Body of pancreas (tissue), 4 donors: ENCODE results near the gene ASPDH. TPM values are rescaled to one million over a fixed set of nuclear protein-coding genes. Genes with fewer than 3 reads are reported as not detected.
"Not testable (repeated sequence)": the region's sequence is repeated elsewhere in the genome, so short reads cannot be mapped to it uniquely, and the experiment has no call there.

Experiments used
- ATAC-seq: fragments of 150-250 bp; one replicate; pipeline ENCODE4 v1.9.1; 2016
- DNase-seq, 4 donors: peaks; one replicate each; pipeline ENCODE4 v3.0.0-alpha.2; 2019
- H3K27ac ChIP-seq, 4 donors: fragments of 200-600 bp; sonication (generic); 1 replicate in 3 of 4; 2 replicates in 1 of 4; pipeline versions ENCODE4 v1.5.1 to v1.6.1; 2016 to 2019; ENCODE audit warnings: mild to moderate bottlenecking in 1 of 4, mixed read lengths in 1 of 4, moderate library complexity in 1 of 4
- H3K27me3 ChIP-seq, 2 donors: fragments of 200-600 bp; sonication (generic); one replicate each; pipeline ENCODE4 v1.6.0; 2016; ENCODE audit warnings: mild to moderate bottlenecking in 1 of 2
- H3K36me3 ChIP-seq, 2 donors: fragments of 200-600 bp; sonication (generic); replicated peaks in 1 of 2; 2 replicates each; pipeline ENCODE4 v1.5.1; 2016; ENCODE audit warnings: low read depth in 2 of 2; ENCODE audit not compliant: insufficient read depth in 1 of 2
- H3K4me1 ChIP-seq: fragments of 200-600 bp; sonication (generic); one replicate; pipeline ENCODE4 v1.6.0; 2016
- H3K4me3 ChIP-seq, 2 donors: fragments of 200-600 bp; sonication (generic); 1 replicate in 1 of 2; 2 replicates in 1 of 2; pipeline ENCODE4 v1.5.1; 2016 to 2019
- H3K9me3 ChIP-seq, 3 donors: fragments of 200-600 bp; sonication (generic); 1 replicate in 2 of 3; 2 replicates in 1 of 3; pipeline ENCODE4 v1.5.1; 2016
- POLR2A ChIP-seq, 3 donors: fragments of 450-650 bp; IDR thresholded peaks; one replicate each; pipeline ENCODE4 v1.6.1; 2016; ENCODE audit warnings: antibody characterized with exemption in 3 of 3, mild to moderate bottlenecking in 2 of 3
- WGBS, 2 donors: methylation state at CpG; one replicate each; pipeline ENCODE4 v1.1.5; 2017; 5-methylcytosine and 5-hydroxymethylcytosine counted together
- intact Hi-C: fragments of 100-400 bp; cut with DNase I; formaldehyde crosslinking; loops from one replicate; pipeline ENCODE4 v1.15.1; 2023
- total RNA-seq, 2 donors: library from RNA; depleted of rRNA; stranded (reverse); fragments of >200 nt; gene quantifications; one replicate each; pipeline ENCODE4 v1.1.0, GENCODE V29; 2016
- TF ChIP-seq, protein P1 (sequence below), 7 experiments: fragments of 450-650 bp in 4 of 7; fragments of 200-600 bp in 3 of 7; sonication (generic) in 3 of 7; IDR thresholded peaks; one replicate each; pipeline ENCODE4 v1.5.1; 2016 to 2019; ENCODE audit warnings: antibody characterized with exemption in 7 of 7

The ASPDH gene
- total RNA-seq, 2 donors from 2014 or later = not detected

DNA sequence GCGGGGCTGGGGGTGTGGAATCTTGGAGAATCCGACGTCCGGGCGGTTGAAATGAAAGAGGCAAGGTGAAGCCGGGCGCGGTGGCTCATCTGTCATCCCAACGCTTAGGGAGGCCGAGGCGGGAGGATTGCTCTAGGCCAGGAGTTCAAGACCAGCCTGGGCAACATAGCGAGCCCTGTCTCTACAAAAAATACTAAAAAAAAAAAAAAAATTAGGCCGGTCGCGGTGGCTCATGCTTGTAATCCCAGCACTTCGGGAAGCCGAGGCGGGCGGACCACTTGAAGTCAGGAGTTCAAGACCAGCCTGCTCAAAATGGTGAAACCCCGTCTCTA, 36.8 kb downstream of the ASPDH start:
- H3K4me3 ChIP-seq = peak overlapping the region; percentile 79 to 92
- ATAC-seq (no peak), DNase-seq (no peak)
- H3K27me3 ChIP-seq = no peaks in the 10 kb centered on the region
- H3K4me1 ChIP-seq = peaks cover 21% of the 10 kb centered on the region
- WGBS, 2 donors = 9 to 29% methylated on average over 9 to 20 of the region's 20 CpGs
- intact Hi-C loops = no loop called here
- H3K9me3 ChIP-seq = no peaks in the 10 kb centered on the region
- no peak for TF ChIP-seq POLR2A (IDR thresholded peaks at IDR 0.05)
- TF ChIP-seq, protein P1, sequence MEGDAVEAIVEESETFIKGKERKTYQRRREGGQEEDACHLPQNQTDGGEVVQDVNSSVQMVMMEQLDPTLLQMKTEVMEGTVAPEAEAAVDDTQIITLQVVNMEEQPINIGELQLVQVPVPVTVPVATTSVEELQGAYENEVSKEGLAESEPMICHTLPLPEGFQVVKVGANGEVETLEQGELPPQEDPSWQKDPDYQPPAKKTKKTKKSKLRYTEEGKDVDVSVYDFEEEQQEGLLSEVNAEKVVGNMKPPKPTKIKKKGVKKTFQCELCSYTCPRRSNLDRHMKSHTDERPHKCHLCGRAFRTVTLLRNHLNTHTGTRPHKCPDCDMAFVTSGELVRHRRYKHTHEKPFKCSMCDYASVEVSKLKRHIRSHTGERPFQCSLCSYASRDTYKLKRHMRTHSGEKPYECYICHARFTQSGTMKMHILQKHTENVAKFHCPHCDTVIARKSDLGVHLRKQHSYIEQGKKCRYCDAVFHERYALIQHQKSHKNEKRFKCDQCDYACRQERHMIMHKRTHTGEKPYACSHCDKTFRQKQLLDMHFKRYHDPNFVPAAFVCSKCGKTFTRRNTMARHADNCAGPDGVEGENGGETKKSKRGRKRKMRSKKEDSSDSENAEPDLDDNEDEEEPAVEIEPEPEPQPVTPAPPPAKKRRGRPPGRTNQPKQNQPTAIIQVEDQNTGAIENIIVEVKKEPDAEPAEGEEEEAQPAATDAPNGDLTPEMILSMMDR (IDR thresholded peaks at IDR 0.05) = no peak
- H3K36me3 ChIP-seq = peaks cover 10 to 20% of the 10 kb centered on the region in 2 donors
- peak overlapping the region; percentile 67 to 90 (median 78) for H3K27ac ChIP-seq

DNA sequence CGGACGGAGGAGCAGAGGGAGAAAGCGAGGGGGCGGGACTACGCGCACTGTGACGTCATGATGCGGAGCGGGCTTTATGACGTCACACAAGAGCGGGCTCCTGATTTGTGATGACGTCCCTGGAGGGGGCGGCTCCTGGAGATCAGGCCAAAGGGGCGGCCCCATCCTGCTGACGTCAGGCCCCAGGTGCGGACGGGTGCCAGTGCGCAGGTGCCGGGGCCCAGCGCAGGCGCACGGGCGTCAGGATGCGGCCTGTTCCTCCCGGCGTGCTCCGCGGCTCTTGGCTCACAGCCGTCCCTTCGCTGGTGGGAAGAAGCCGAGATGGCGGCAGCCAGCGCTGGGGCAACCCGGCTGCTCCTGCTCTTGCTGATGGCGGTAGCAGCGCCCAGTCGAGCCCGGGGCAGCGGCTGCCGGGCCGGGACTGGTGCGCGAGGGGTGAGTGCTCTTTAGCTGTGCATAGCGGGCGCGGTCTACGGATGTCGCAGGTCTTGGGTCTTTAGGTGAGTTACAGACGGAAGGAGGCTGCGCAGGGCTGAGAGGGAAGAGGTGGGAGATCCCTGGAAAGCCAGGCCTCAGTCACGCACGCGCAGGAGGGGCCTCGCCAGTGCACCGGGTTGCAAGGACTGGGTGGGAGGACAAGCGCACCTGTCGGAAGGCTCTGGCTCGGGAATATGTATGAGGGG, 37.3 kb downstream of the ASPDH start, which contains the start of the genes EMC10 and GARIN5A:
EMC10 (plus strand) TSS at position 284 of the 683 bp plus-strand sequence; CDS start at position 322, 38 bp downstream.
GARIN5A (minus strand) TSS at position 625 of the 683 bp plus-strand sequence; CDS start at position 165, 460 bp downstream.
- ATAC-seq (peak; percentile 96), DNase-seq (peak; percentile 94 to 97 (median 95))
- Histone ChIP-seq H3K36me3 (peaks cover 10 to 20% of the 10 kb centered on the region in 2 donors), H3K4me3 (peak within 1 kb of the TSS; percentile 79 to 92), H3K4me1 (peaks cover 21% of the 10 kb centered on the region), H3K27me3 (no peaks in the 10 kb centered on the region), H3K9me3 (no peaks in the 10 kb centered on the region), H3K27ac (peak within 1 kb of the TSS; percentile 67 to 90 (median 78))
- intact Hi-C loops = no loop called here
- peak; percentile 56 to 89 (median 87) for TF ChIP-seq POLR2A (IDR thresholded peaks at IDR 0.05)
- TF ChIP-seq, protein P1 (IDR thresholded peaks at IDR 0.05) = peak in 4 of 7 experiments; percentile 36 to 39 (median 37)
- 1 to 2% methylated on average over 22 to 43 of the region's 58 CpGs for WGBS, 2 donors

DNA sequence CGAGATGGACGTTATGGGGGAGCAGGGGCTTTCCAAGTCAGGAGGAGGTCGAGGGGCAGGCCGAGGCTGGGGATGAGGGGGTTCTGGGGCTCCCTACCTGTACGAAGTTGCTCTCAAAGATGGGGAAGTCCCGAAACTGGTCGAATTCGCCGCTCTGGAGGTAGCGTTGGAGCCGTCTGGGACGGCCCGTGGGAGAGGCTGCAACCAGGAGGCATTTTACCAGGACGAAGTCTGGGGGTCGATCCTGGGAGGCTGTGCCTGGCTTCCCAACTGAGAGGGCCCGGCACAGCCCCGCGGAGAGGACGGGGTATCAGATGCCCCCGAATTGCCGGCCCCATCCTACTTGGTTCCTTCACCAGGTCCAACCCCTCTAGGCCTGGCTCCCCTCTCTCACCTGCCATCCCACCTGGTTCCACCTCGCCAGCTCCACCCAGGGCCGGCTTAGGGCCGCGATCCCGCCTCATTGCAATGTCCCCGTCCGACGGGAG, 37.9 kb downstream of the ASPDH start:
- Histone ChIP-seq H3K36me3 (peaks cover 7 to 15% of the 10 kb centered on the region in 2 donors), H3K27me3 (no peaks in the 10 kb centered on the region), H3K9me3 (no peaks in the 10 kb centered on the region), H3K4me1 (peaks cover 21% of the 10 kb centered on the region), H3K4me3 (no peak overlapping the region), H3K27ac (peak overlapping the region in 3 of 4 donors; percentile 28 to 90 (median 85))
- intact Hi-C loops = no loop called here
- no peak for DNase-seq
- ATAC-seq = no peak
- TF ChIP-seq, protein P1 (IDR thresholded peaks at IDR 0.05) = no peak
- no peak for TF ChIP-seq POLR2A (IDR thresholded peaks at IDR 0.05)
- WGBS, 2 donors = 76 to 92% methylated on average over 14 to 29 of the region's 29 CpGs

DNA sequence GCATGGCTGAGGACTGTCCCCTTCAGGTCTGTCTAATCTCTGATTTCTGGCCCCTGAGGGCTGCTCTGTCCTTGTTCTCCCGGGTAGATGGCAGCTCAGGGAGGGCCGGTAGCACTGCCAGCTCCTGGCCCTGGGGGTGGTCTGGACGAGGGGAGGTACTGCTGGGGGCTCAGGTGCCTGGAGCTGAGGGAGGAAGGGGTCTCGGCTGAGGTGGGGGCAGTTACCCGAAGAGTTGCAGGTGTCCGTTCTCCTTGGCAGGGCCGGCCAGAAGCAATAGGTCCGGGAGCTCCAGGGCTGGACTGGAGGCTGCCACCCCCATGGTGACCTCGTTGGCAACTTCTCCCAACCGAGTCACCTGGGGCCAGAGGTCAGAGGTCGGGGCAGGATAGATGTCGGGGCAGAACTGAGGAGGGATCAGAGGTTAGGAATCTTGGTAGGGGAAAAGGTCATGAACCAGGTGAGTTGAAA, 38.6 kb downstream of the ASPDH start:
- H3K4me1 ChIP-seq = peaks cover 21% of the 10 kb centered on the region
- WGBS, 2 donors = 77 to 78% methylated on average over 9 to 11 of the region's 12 CpGs
- DNase-seq = no peak
- H3K27ac ChIP-seq = no peak overlapping the region
- intact Hi-C loops = no loop called here
- no peaks in the 10 kb centered on the region for H3K27me3 ChIP-seq
- peaks cover under 1 to 11% of the 10 kb centered on the region in 2 donors for H3K36me3 ChIP-seq
- TF ChIP-seq POLR2A (IDR thresholded peaks at IDR 0.05) = no peak
- TF ChIP-seq, protein P1 (IDR thresholded peaks at IDR 0.05) = no peak
- no peak overlapping the region for H3K4me3 ChIP-seq
- ATAC-seq = no peak
- no peaks in the 10 kb centered on the region for H3K9me3 ChIP-seq

DNA sequence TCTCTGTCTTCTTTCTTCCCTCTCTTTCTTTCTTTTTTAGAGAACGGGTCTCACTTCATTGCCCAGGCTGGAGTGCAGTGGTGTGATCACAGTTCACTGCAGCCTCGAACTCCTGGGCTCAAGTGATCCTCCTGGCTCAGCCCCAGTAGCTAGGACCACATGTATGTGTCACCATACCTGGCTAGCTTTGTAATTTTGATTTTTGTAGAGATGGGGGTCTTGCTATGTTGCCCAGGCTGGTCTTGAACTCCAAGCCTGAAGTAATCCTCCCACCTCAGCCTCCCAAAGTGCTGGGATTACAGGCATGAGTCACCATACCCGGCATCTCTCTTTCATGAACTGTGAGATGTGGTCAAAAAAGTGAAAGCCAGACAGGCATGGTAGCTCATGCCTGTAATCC, 40.4 kb downstream of the ASPDH start:
- H3K4me3 ChIP-seq, ATAC-seq, H3K36me3 ChIP-seq, H3K27ac ChIP-seq, intact Hi-C loops, H3K9me3 ChIP-seq, DNase-seq, H3K27me3 ChIP-seq: not testable (repeated sequence)
- WGBS, 2 donors = 58 to 63% methylated on average over 3 of the region's 3 CpGs
- peaks cover 19% of the 10 kb centered on the region for H3K4me1 ChIP-seq
